Activated T-cell treated with anti-CD3 and anti-CD28 coated beads for 48 hours (primary cell): ENCODE data around the gene PER2.

ENCODE experiments used
- DNase-seq: peaks from one replicate; pipeline ENCODE4 v3.0.0-alpha.2; 2020; ENCODE audit warnings: low read depth

PER2 gene

GRCh38 chr2:238267884-238268680 lies 20.3 kb downstream of the PER2 start:
- DNase-seq, result no peak

GRCh38 chr2:238267341-238267710 lies 21.1 kb downstream of the PER2 start:
- DNase-seq, result no peak

- DNase-seq, result no peak
Measured at GRCh38 chr2:238265605-238266004, 22.8 kb downstream of the PER2 start.

GRCh38 chr2:238264072-238264460 lies 24.3 kb downstream of the PER2 start:
- DNase-seq, result no peak

- DNase-seq, result peak; percentile 54
Measured at GRCh38 chr2:238263204-238264071, 25.0 kb downstream of the PER2 start.

- DNase-seq, result no peak
Measured at GRCh38 chr2:238262496-238263122, 25.8 kb downstream of the PER2 start.

- no peak for DNase-seq
Measured at GRCh38 chr2:238261718-238262375, 26.6 kb downstream of the PER2 start.

- DNase-seq, result no peak
Measured at GRCh38 chr2:238260883-238261282, 27.5 kb downstream of the PER2 start.

- no peak for DNase-seq
Measured at GRCh38 chr2:238259061-238260020, 29.1 kb downstream of the PER2 start.

- DNase-seq, result no peak
Measured at GRCh38 chr2:238257786-238258700, 30.4 kb downstream of the PER2 start.

- DNase-seq, result peak; percentile 59
Measured at GRCh38 chr2:238256594-238257104, 31.8 kb downstream of the PER2 start.

GRCh38 chr2:238256111-238256510 lies 32.3 kb downstream of the PER2 start:
- DNase-seq, result no peak

GRCh38 chr2:238255636-238256035 lies 32.8 kb downstream of the PER2 start:
- DNase-seq, result no peak

GRCh38 chr2:238255151-238255551 lies 33.3 kb downstream of the PER2 start:
- no peak for DNase-seq

GRCh38 chr2:238254095-238254723 lies 34.2 kb downstream of the PER2 start:
- DNase-seq, result no peak

GRCh38 chr2:238252766-238253630 lies 35.4 kb downstream of the PER2 start:
- DNase-seq, result no peak

GRCh38 chr2:238251986-238252385 lies 36.4 kb downstream of the PER2 start:
- no peak for DNase-seq

- DNase-seq, result no peak
Measured at GRCh38 chr2:238251331-238251730, 37.1 kb downstream of the PER2 start.
